IPS-20b (cell line): Measurements from ENCODE around the gene ZNF141.

ENCODE experiments used
- H3K27ac ChIP-seq: one replicate; pipeline ENCODE4 v1.5.1; 2013; ENCODE audit warnings: low read length
- H3K27me3 ChIP-seq: 2 replicates; pipeline ENCODE4 v1.6.1; 2013; ENCODE audit warnings: mild to moderate bottlenecking, low read length, inconsistent platforms; ENCODE audit not compliant: insufficient read depth
- H3K36me3 ChIP-seq: 2 replicates; pipeline ENCODE4 v1.6.1; 2013; ENCODE audit warnings: low read depth, mild to moderate bottlenecking, inconsistent platforms, low read length, moderate library complexity; ENCODE audit not compliant: insufficient read depth
- H3K4me1 ChIP-seq: 2 replicates; pipeline ENCODE4 v1.6.1; 2013; ENCODE audit warnings: mild to moderate bottlenecking, control low read depth, inconsistent platforms, low read length, moderate library complexity; ENCODE audit not compliant: insufficient read depth
- H3K4me3 ChIP-seq: 2 replicates; pipeline ENCODE4 v1.5.1; 2013; ENCODE audit warnings: mild to moderate bottlenecking, low read length, inconsistent platforms
- H3K9ac ChIP-seq: 2 replicates; pipeline ENCODE4 v1.6.1; 2013; ENCODE audit warnings: low read depth, mild to moderate bottlenecking, inconsistent platforms, low read length, moderate library complexity
- H3K9me3 ChIP-seq: 2 replicates; pipeline ENCODE4 v1.6.1; 2013; ENCODE audit warnings: mild to moderate bottlenecking, low read depth, low read length, inconsistent platforms; ENCODE audit not compliant: insufficient read depth

ZNF141 gene

DNA sequence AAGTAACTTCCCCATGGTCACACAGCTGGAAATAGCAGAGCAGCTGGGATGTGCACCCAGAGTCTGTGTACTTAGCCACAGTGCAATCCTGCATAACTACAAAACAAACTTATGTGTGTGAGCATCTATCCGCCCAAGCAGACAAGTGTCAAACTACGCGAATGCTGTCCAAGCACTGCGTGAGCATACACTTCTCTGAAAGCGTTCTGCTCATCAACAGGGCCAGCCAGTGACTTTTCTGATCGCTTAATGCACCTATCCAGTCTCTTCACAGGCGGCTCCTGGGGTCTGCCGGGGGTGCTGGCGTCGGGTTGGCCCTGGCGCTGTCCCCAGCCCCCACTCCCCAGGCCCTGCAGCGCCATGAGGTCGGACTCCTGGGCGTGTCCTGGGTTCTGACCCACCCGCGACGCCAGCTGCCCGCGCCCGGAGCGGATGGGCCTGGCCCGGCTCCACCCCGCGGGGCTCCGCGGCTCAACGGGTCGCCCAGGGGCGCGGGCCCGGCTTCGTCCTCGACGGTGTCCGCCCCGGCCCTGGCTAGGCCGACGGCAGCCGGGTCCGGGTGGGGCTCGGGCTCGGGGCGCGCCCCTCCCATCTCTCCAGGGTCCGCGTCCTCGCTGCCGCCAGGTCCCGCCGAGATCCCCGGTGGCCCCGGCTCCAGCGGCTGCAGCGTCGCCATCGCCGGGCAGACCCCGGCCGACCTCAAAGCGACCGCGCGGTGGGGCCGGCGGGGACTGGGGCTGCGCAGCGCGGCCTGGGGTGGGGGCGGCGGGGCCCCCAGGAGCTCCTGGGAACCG is 1.3 kb upstream of the ZNF141 start:
- Histone ChIP-seq H3K4me1 (peaks cover 3% of the 10 kb centered on the region; the same call in 1 of the 2 replicates), H3K27me3 (peaks cover 24% of the 10 kb centered on the region), H3K9ac (peak overlapping the region; percentile 87; the same call in 1 of the 2 replicates), H3K36me3 (peaks cover 12% of the 10 kb centered on the region; the same call in 1 of the 2 replicates), H3K4me3 (peak overlapping the region; percentile 97), H3K9me3 (no peaks in the 10 kb centered on the region), H3K27ac (no peak overlapping the region)

DNA sequence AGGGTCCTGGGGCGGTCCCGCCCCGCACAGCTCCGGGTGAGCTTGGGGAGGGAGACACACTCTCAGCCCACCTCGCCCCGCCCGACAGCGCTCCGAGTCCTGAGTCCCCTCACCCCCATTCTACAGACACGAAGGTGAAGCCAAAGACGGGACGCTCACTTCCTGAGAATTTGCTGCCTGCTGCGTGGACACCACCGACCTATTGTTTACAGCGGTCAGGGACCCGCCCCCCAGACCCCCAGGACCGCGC is 796 bp upstream of the ZNF141 start:
- peak overlapping the region; percentile 87; the same call in 1 of the 2 replicates for H3K9ac ChIP-seq
- peaks cover 24% of the 10 kb centered on the region for H3K27me3 ChIP-seq
- H3K9me3 ChIP-seq, result peaks cover under 1% of the 10 kb centered on the region; the same call in 1 of the 2 replicates
- H3K27ac ChIP-seq, result no peak overlapping the region
- H3K4me3 ChIP-seq, result peak overlapping the region; percentile 97
- peaks cover 3% of the 10 kb centered on the region; the same call in 1 of the 2 replicates for H3K4me1 ChIP-seq
- H3K36me3 ChIP-seq, result peaks cover 12% of the 10 kb centered on the region; the same call in 1 of the 2 replicates

DNA sequence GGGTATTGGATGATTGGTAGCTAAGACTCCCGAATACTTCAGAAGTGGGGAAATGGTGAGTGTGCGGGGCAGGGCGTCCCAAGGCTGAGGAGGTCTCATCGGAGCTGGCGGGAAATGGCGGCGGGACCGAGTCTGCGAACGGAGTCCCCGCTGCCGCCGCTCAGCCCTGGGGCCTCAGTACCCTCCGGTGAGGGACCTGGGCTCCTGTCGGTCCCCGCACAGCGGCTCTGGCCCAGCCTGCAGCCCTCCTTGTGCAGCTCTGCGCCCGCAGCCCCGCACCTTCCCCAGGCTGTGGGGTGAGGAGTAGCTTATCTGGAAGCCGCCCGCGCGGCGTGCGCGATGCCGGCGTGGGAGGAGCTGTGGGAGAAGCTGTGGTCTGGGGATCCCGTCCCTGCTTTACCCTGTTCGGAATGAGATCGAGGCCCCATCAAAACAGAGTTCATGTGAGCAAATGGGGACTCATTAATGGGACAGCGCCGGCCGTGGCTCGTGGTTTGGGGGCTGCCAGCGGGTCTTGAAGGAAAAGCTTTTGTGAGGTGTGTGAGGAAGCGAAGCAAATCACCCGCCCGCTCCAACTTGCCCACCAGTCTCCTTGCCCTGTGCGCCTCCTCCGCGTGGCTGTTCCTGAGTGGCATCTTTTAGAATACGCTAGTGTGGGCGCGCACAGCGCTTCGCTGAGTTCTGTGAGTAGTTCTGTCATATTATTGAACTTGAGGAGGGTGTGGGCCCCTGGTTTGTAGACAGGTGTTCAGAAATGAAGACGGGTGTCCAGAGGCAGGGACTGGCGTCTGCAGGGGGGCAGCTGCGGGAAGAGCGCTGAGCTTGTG is 531 bp downstream of the ZNF141 start:
- H3K36me3 ChIP-seq, result peaks cover 22% of the 10 kb centered on the region; the same call in 1 of the 2 replicates
- peak overlapping the region; percentile 29 for H3K27ac ChIP-seq
- H3K9me3 ChIP-seq, result peaks cover 8% of the 10 kb centered on the region; the same call in 1 of the 2 replicates
- H3K4me1 ChIP-seq, result peaks cover 3% of the 10 kb centered on the region; the same call in 1 of the 2 replicates
- peak overlapping the region; percentile 97 for H3K4me3 ChIP-seq
- H3K9ac ChIP-seq, result peak overlapping the region; percentile 87
- peaks cover 24% of the 10 kb centered on the region for H3K27me3 ChIP-seq

DNA sequence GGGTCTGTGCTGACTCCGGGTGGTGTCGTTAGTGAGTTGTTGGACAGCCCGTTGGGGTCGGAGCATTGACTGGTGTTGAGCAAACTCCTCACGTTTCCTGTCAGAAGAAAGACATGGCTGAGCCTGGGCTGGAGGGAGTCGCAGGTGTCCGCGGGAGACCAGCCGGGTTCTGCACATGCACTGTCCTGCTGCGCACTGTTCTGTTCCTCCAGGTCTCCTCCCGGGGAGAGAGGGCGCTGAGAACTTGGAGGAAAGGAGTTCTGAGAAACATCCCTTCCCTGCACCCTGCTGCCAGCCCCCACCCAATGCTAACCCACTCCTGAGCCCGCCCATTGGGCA is 1.1 kb downstream of the ZNF141 start:
- Histone ChIP-seq H3K27ac (no peak overlapping the region), H3K4me3 (peak overlapping the region; percentile 97), H3K27me3 (peaks cover 24% of the 10 kb centered on the region), H3K4me1 (peaks cover 3% of the 10 kb centered on the region; the same call in 1 of the 2 replicates), H3K36me3 (peaks cover 25% of the 10 kb centered on the region; the same call in 1 of the 2 replicates), H3K9me3 (peaks cover 8% of the 10 kb centered on the region; the same call in 1 of the 2 replicates), H3K9ac (peak overlapping the region; percentile 87)

GRCh38 chr4:340011-340410 is 2.4 kb downstream of the ZNF141 start:
- Histone ChIP-seq H3K4me1 (peaks cover 3% of the 10 kb centered on the region; the same call in 1 of the 2 replicates), H3K9me3 (peaks cover 8% of the 10 kb centered on the region; the same call in 1 of the 2 replicates), H3K36me3 (peaks cover 37% of the 10 kb centered on the region), H3K9ac (no peak overlapping the region), H3K27me3 (peaks cover 17% of the 10 kb centered on the region), H3K27ac (no peak overlapping the region), H3K4me3 (peak overlapping the region; percentile 34; the same call in 1 of the 2 replicates)

DNA sequence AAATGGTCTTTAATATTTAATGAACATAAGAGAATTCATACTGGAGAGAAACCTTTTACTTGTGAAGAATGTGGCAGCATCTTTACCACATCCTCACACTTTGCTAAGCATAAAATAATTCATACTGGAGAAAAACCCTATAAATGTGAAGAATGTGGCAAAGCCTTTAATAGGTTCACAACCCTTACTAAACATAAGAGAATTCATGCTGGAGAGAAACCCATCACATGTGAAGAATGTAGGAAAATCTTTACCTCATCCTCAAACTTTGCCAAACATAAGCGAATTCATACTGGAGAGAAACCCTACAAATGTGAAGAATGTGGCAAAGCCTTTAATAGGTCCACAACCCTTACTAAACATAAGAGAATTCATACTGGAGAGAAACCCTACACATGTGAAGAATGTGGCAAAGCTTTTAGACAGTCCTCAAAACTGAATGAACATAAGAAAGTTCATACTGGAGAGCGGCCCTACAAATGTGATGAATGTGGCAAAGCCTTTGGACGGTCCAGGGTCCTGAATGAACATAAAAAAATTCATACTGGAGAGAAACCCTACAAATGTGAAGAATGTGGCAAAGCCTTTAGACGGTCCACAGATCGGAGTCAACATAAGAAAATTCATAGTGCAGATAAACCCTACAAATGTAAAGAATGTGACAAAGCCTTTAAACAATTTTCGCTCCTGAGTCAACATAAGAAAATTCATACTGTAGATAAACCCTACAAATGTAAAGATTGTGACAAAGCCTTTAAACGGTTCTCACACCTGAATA is 35.6 kb downstream of the ZNF141 start:
- Histone ChIP-seq H3K4me1 (no peaks in the 10 kb centered on the region), H3K4me3 (peak overlapping the region; percentile 45), H3K27ac (no peak overlapping the region), H3K9ac (no peak overlapping the region), H3K9me3 (peaks cover 96% of the 10 kb centered on the region), H3K36me3 (peaks cover 67% of the 10 kb centered on the region), H3K27me3 (no peaks in the 10 kb centered on the region)

DNA sequence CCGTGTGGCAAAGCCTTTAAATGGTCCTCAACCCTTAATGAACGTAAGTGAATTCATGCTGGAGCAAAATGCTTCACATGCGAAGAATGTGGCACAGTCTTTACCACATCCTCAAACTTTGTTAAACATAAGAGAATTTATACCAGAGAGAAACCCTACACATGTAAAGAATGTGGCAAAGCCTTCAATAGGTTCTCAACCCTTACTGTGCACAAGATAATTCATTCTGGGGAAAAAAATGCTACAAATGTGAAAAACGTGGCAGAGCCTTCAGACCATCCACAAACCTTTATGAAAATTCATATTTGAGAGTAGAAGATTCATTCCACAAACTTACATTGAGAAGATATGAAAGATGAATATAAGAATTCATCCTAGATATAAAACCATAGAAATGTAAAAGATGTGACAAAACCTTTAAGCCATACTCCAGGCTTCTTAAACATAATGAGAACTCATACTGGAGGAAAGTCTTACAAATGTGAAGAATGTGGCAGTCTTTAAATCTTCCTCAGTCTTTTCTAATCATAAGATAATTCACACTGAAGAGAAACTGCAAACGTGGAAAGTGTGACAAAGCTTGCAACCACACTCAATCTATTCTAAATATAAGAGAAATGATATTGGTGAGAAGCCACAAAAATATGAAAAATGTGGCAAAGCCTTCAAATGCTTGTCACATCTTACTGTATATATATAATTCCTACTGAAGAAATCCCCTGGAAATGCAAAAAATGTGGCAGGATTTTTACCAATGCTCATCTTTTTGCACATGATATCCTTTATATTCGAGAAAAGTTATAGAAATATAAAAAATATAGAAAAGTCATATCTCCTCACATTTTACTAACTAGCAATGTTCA is 36.9 kb downstream of the ZNF141 start:
- Histone ChIP-seq H3K9me3 (peaks cover 95% of the 10 kb centered on the region), H3K27ac (no peak overlapping the region), H3K36me3 (peaks cover 61% of the 10 kb centered on the region), H3K9ac (no peak overlapping the region), H3K4me1 (no peaks in the 10 kb centered on the region), H3K27me3 (no peaks in the 10 kb centered on the region), H3K4me3 (peak overlapping the region; percentile 45)

DNA sequence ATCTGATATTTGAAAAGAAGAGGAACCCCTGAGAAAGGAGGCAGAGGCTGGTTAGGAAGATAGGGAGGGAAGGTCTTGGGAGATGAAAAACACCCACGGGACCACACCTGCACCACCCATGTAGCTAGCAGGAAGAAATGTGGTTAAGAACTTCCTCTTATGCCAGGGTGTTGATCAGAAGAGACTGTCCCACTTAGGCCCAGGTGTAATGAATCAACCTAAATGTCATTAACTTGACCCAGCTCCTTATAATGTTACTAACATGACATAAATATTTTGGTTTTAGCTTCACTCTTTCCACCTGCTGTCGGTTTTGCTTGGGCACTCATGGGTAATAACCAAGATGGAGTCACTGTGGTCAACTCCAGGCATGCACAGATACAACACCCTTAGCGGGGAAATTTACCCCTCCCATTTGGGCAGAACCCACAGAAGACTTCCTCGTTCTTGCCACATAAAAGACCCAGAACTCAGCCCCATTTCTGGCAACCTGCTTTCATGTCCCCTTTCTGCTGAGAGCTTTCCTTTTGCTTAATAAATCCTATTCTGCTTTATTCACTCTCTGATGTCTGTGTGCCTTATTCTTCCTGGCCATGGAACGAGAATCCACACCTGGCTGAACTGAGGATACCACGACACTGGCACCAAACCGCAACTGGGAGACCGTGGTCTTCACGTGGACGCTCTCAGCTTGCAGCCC is 46.8 kb downstream of the ZNF141 start:
- H3K9ac ChIP-seq, result no peak overlapping the region
- no peaks in the 10 kb centered on the region for H3K4me1 ChIP-seq
- 0 out of 2 replicates have a peak, but pooled peaks cover 3% of the 10 kb centered on the region for H3K36me3 ChIP-seq
- no peak overlapping the region for H3K27ac ChIP-seq
- no peaks in the 10 kb centered on the region for H3K27me3 ChIP-seq
- peaks cover 88% of the 10 kb centered on the region for H3K9me3 ChIP-seq
- no peak overlapping the region for H3K4me3 ChIP-seq

- H3K27ac ChIP-seq, result no peak overlapping the region
- H3K9ac ChIP-seq, result no peak overlapping the region
- no peaks in the 10 kb centered on the region for H3K4me1 ChIP-seq
- no peak overlapping the region for H3K4me3 ChIP-seq
- H3K36me3 ChIP-seq, result no peaks in the 10 kb centered on the region
- peaks cover 88% of the 10 kb centered on the region for H3K9me3 ChIP-seq
- no peaks in the 10 kb centered on the region for H3K27me3 ChIP-seq
Measured at GRCh38 chr4:385934-386707, 48.5 kb downstream of the ZNF141 start.

- Histone ChIP-seq H3K9ac (no peak overlapping the region), H3K27me3 (no peaks in the 10 kb centered on the region), H3K27ac (no peak overlapping the region), H3K4me1 (no peaks in the 10 kb centered on the region), H3K36me3 (no peaks in the 10 kb centered on the region), H3K4me3 (no peak overlapping the region), H3K9me3 (peaks cover 89% of the 10 kb centered on the region)
Measured at GRCh38 chr4:386708-387105, 49.1 kb downstream of the ZNF141 start.
